Muscle of back (tissue), 11 donors: ENCODE results near the gene SDHAF3. TPM values are rescaled to one million over a fixed set of nuclear protein-coding genes. Genes with fewer than 3 reads are reported as not detected.

Experiments
- DNase-seq, 3 donors: peaks; one replicate each; pipeline versions ENCODE4 v3.0.0 to v3.0.0-alpha.2; 2013
- polyA plus RNA-seq, 10 donors: library from polyadenylated mRNA; unstranded; fragments of 120-200 nt; gene quantifications; one replicate each; pipeline ENCODE4 v1.2.1, GENCODE V29; 2013; ENCODE audit not compliant: insufficient read length in 10 of 10

Gene SDHAF3
- polyA plus RNA-seq, 10 donors: 20.0 to 29.1 (median 22.8) TPM

- DNase-seq: no peak
These were observed 86.5 kb downstream of the SDHAF3 start for GRCh38 chr7:97203957-97204356.

- no peak for DNase-seq
These were observed 87.3 kb downstream of the SDHAF3 start for GRCh38 chr7:97204821-97205220.

- DNase-seq: no peak
These were observed 98.1 kb downstream of the SDHAF3 start for GRCh38 chr7:97215556-97215955.

GRCh38 chr7:97218767-97219166 is 101.3 kb downstream of the SDHAF3 start:
- no peak for DNase-seq

- no peak for DNase-seq
These were observed 101.7 kb downstream of the SDHAF3 start for GRCh38 chr7:97219237-97219636.

- no peak for DNase-seq
These were observed 106.8 kb downstream of the SDHAF3 start for GRCh38 chr7:97224316-97224715.

GRCh38 chr7:97226541-97226940 is 109.0 kb downstream of the SDHAF3 start:
- no peak for DNase-seq

Other genes with a start within 250 kb of the SDHAF3 start
- under 1 TPM in 2 of 10 donors, not detected in 8; 0.07 to 0.09 TPM for gene DLX6, start 112.1 kb upstream of the SDHAF3 start, polyA plus RNA-seq
- 1 to 10 TPM in 2 of 10 donors, under 1 TPM in 6, not detected in 2; 0.15 to 3.1 (median 0.26) TPM for gene DLX5, start 92.9 kb upstream of the SDHAF3 start, polyA plus RNA-seq